ENCODE data around the gene DSG3.

DNA sequence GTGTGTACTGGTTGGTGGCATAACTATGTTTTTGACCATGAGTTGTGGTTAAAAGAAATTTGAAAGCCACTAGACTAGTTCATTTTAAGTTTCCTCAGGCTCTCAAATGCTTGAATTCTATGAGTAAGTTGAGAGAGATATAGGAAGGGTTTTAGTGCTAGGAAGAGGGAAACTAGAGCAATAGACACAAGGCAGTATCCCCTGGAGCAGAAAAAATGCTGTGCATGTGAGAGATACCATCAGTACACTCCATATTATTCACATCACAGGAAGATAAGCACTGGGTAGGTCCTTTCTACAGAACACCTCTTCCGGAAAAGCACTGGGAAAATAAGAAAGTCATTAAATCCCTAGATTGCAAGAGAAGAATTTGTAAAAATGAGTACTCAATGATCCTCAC, 19.3 kb upstream of the DSG3 start:
- TF ChIP-seq, protein P1, sequence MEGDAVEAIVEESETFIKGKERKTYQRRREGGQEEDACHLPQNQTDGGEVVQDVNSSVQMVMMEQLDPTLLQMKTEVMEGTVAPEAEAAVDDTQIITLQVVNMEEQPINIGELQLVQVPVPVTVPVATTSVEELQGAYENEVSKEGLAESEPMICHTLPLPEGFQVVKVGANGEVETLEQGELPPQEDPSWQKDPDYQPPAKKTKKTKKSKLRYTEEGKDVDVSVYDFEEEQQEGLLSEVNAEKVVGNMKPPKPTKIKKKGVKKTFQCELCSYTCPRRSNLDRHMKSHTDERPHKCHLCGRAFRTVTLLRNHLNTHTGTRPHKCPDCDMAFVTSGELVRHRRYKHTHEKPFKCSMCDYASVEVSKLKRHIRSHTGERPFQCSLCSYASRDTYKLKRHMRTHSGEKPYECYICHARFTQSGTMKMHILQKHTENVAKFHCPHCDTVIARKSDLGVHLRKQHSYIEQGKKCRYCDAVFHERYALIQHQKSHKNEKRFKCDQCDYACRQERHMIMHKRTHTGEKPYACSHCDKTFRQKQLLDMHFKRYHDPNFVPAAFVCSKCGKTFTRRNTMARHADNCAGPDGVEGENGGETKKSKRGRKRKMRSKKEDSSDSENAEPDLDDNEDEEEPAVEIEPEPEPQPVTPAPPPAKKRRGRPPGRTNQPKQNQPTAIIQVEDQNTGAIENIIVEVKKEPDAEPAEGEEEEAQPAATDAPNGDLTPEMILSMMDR (IDR thresholded peaks at IDR 0.05; ENCODE audit: low read depth, low read length, poor library complexity, severe bottlenecking), result no peak
- no peak for TF ChIP-seq EZH2phosphoT487 (IDR thresholded peaks at IDR 0.05; ENCODE audit: borderline replicate concordance, low read length)
